MM.1S (cell line): ENCODE data around the gene RNF180.
A peak's percentile ranks its signal among the peaks of the same experiment; 100 is the strongest.
"Not testable (repeated sequence)": the region's sequence is repeated elsewhere in the genome, so short reads cannot be mapped to it uniquely, and the experiment has no call there.

Source experiments
- DNase-seq: peaks from one replicate; pipeline ENCODE4 v3.0.0-alpha.2; 2015
- H2AFZ ChIP-seq: fragments of 300-600 bp; sonication (generic); 2 replicates; pipeline ENCODE4 v1.6.0; 2016; ENCODE audit warnings: antibody characterized with exemption, low read length
- H3F3A ChIP-seq: fragments of 300-600 bp; sonication (generic); 2 replicates; pipeline ENCODE4 v1.6.1; 2016; ENCODE audit warnings: mild to moderate bottlenecking, antibody characterized with exemption, low read length, moderate library complexity, mixed read lengths; ENCODE audit not compliant: insufficient read depth
- H3K27ac ChIP-seq: fragments of 300-600 bp; sonication (generic); 2 replicates; pipeline ENCODE4 v1.5.1; 2016; ENCODE audit warnings: mild to moderate bottlenecking, low read length
- H3K27me3 ChIP-seq: fragments of 300-600 bp; sonication (generic); replicated peaks from 2 replicates; pipeline ENCODE4 v1.6.0; 2016; ENCODE audit warnings: low read length; ENCODE audit not compliant: insufficient read depth
- H3K36me3 ChIP-seq: fragments of 300-600 bp; sonication (generic); replicated peaks from 2 replicates; pipeline ENCODE4 v1.6.1; 2016; ENCODE audit warnings: mild to moderate bottlenecking, low read length, mixed read lengths; ENCODE audit not compliant: insufficient read depth
- H3K4me1 ChIP-seq: fragments of 300-600 bp; sonication (generic); 2 replicates; pipeline ENCODE4 v1.6.1; 2016; ENCODE audit warnings: low read length, mixed read lengths
- H3K4me2 ChIP-seq: fragments of 300-600 bp; sonication (generic); 2 replicates; pipeline ENCODE4 v1.6.0; 2016; ENCODE audit warnings: low read depth, low read length
- H3K4me3 ChIP-seq: fragments of 300-600 bp; sonication (generic); 2 replicates; pipeline ENCODE4 v1.5.1; 2016; ENCODE audit warnings: low read length, mixed read lengths
- H3K79me2 ChIP-seq: fragments of 300-600 bp; sonication (generic); 2 replicates; pipeline ENCODE4 v1.6.1; 2016; ENCODE audit warnings: mixed run types, low read length, mixed read lengths
- H3K9ac ChIP-seq: fragments of 300-600 bp; sonication (generic); 2 replicates; pipeline ENCODE4 v1.6.1; 2016; ENCODE audit warnings: low read length, mixed read lengths
- H3K9me2 ChIP-seq: fragments of 300-600 bp; sonication (generic); replicated peaks from 2 replicates; pipeline ENCODE4 v1.6.1; 2016; ENCODE audit warnings: mild to moderate bottlenecking, low read length, mixed read lengths; ENCODE audit not compliant: insufficient read depth
- H3K9me3 ChIP-seq: fragments of 300-600 bp; sonication (generic); replicated peaks from 2 replicates; pipeline ENCODE4 v1.6.1; 2016; ENCODE audit warnings: mild to moderate bottlenecking, low read length, mixed read lengths; ENCODE audit not compliant: insufficient read depth
- H4K20me1 ChIP-seq: fragments of 300-600 bp; sonication (generic); 2 replicates; pipeline ENCODE4 v1.6.1; 2016; ENCODE audit warnings: mild to moderate bottlenecking, low read length, moderate library complexity, mixed read lengths; ENCODE audit not compliant: insufficient read depth
- CTCF ChIP-seq: fragments of 300-600 bp; sonication (generic); IDR thresholded peaks from 2 replicates; pipeline ENCODE4 v1.5.1; 2016; ENCODE audit warnings: antibody characterized with exemption, low read length, mixed read lengths
- EZH2 ChIP-seq: fragments of 300-600 bp; sonication (generic); optimal IDR thresholded peaks from 2 replicates; pipeline ENCODE3; 2017; ENCODE audit warnings: low read depth, mild to moderate bottlenecking, antibody characterized with exemption, low read length, mixed read lengths
- EZH2phosphoT487 ChIP-seq: fragments of 300-600 bp; sonication (generic); IDR thresholded peaks from 2 replicates; pipeline ENCODE4 v1.6.1; 2018; ENCODE audit warnings: antibody characterized with exemption, low read length

The RNF180 gene

DNA sequence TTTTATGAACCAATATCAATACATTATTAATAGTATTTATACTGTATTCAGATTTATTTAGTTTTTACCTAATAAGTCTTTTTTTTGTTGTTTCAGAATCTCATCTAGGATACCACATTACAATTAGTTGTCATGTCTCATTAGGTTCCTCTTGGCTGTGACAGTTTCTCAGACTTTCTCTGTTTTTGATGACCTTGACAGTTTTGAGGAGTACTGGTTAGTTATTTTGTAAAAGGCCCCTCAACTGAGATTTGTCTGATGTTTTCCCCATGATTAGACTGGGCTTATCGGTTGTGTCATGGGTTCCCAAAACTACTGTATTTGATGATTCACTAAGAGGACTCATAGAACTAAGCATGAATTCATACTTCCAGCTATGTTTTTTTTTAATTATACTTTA is 56.3 kb downstream of the RNF180 start:
- Histone ChIP-seq H2AFZ (no peak overlapping the region), H4K20me1 (no peaks in the 10 kb centered on the region), H3K36me3 (no peaks in the 10 kb centered on the region), H3K4me2 (no peak overlapping the region), H3K9me2 (no peaks in the 10 kb centered on the region), H3K27ac (no peak overlapping the region), H3K79me2 (no peaks in the 10 kb centered on the region), H3K4me3 (no peak overlapping the region), H3K9ac (no peak overlapping the region), H3K27me3 (no peaks in the 10 kb centered on the region), H3F3A (no peaks in the 10 kb centered on the region), H3K9me3 (no peaks in the 10 kb centered on the region), H3K4me1 (no peaks in the 10 kb centered on the region)
- no peak for DNase-seq
- no peak for TF ChIP-seq EZH2
- TF ChIP-seq EZH2phosphoT487: no peak
- no peak for TF ChIP-seq CTCF

DNA sequence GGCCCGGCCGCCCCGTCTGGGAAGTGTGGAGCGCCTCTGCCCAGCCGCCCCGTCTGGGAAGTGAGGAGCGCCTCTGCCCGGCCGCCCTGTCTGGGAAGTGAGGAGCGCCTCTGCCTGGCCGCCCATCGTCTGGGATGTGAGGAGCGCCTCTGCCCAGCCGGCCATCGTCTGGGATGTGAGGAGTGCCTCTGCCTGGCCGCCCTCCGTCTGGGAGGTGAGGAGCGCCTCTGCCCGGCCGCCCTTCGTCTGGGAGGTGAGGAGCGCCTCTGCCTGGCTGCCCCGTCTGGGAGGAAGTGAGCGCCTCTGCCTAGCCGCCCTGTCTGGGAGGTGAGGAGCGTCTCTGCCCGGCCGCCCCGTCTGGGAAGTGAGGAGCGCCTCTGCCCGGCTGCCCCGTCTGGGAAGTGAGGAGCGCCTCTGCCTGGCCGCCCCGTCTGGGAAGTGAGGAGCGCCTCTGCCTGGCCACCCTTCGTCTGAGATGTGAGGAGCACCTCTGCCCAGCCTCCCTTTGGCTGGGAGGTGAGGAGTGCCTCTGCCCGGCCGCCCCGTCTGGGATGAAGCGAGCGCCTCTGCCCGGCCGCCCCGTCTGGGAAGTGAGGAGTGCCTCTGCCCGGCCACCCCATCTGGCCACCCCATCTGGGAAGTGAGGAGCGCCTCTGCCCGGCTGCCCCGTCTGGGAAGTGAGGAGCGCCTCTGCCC is 59.8 kb downstream of the RNF180 start:
- H3K4me2 ChIP-seq, H3K36me3 ChIP-seq, H3K4me3 ChIP-seq, H4K20me1 ChIP-seq, H3K79me2 ChIP-seq, H3F3A ChIP-seq, H3K27me3 ChIP-seq, H2AFZ ChIP-seq, H3K9me3 ChIP-seq, H3K9ac ChIP-seq, H3K9me2 ChIP-seq, DNase-seq, H3K4me1 ChIP-seq, H3K27ac ChIP-seq: not testable (repeated sequence)

- not testable (repeated sequence) for H3K4me1 ChIP-seq, DNase-seq, H2AFZ ChIP-seq, H4K20me1 ChIP-seq, H3K27me3 ChIP-seq, H3K36me3 ChIP-seq, H3K9me3 ChIP-seq, H3K4me3 ChIP-seq, H3K4me2 ChIP-seq, H3K27ac ChIP-seq, H3K9ac ChIP-seq, H3K79me2 ChIP-seq, H3F3A ChIP-seq, H3K9me2 ChIP-seq
Observed at GRCh38 chr5:64227131-64227537, 61.5 kb downstream of the RNF180 start.

GRCh38 chr5:64229163-64229774 is 63.6 kb downstream of the RNF180 start:
- TF ChIP-seq EZH2 (no peak), CTCF (peak; percentile 73)
- H4K20me1 ChIP-seq: no peaks in the 10 kb centered on the region
- no peaks in the 10 kb centered on the region for H3K36me3 ChIP-seq
- H3F3A ChIP-seq: no peaks in the 10 kb centered on the region
- no peaks in the 10 kb centered on the region for H3K4me1 ChIP-seq
- no peaks in the 10 kb centered on the region for H3K9me2 ChIP-seq
- H3K9ac ChIP-seq: no peak overlapping the region
- no peak overlapping the region for H2AFZ ChIP-seq
- H3K9me3 ChIP-seq: no peaks in the 10 kb centered on the region
- no peak overlapping the region for H3K4me2 ChIP-seq
- peak; percentile 39 for DNase-seq
- no peak overlapping the region for H3K27ac ChIP-seq
- H3K79me2 ChIP-seq: no peaks in the 10 kb centered on the region
- no peak overlapping the region for H3K4me3 ChIP-seq
- no peaks in the 10 kb centered on the region for H3K27me3 ChIP-seq
